Ectodermal cell (in vitro differentiated cells): Measurements from ENCODE around the gene CCDC124.

Source experiments
- H3K27ac ChIP-seq: 2 replicates; pipeline ENCODE4 v1.7.0; 2013; ENCODE audit warnings: mild to moderate bottlenecking, low read depth, low read length; ENCODE audit not compliant: insufficient read depth, poor library complexity, severe bottlenecking
- H3K27me3 ChIP-seq: 2 replicates; pipeline ENCODE4 v1.7.0; 2013; ENCODE audit warnings: mild to moderate bottlenecking, low read length; ENCODE audit not compliant: insufficient read depth, control insufficient read depth, poor library complexity, severe bottlenecking
- H3K36me3 ChIP-seq: one replicate; pipeline ENCODE4 v1.7.0; 2013; ENCODE audit warnings: low read length; ENCODE audit not compliant: control insufficient read depth, insufficient read depth
- H3K4me1 ChIP-seq: one replicate; pipeline ENCODE4 v1.7.0; 2013; ENCODE audit warnings: low read length; ENCODE audit not compliant: control insufficient read depth, insufficient read depth
- H3K4me3 ChIP-seq: 2 replicates; pipeline ENCODE4 v1.7.0; 2013; ENCODE audit warnings: low read depth, low read length, control low read depth; ENCODE audit not compliant: insufficient read depth
- H3K9me3 ChIP-seq: 2 replicates; pipeline ENCODE4 v1.7.0; 2013; ENCODE audit warnings: mild to moderate bottlenecking, low read length, moderate library complexity; ENCODE audit not compliant: control insufficient read depth
- WGBS, 2 experiments: methylation state at CpG; one replicate each; pipeline ENCODE4 v1.1.7; 2013; ENCODE audit warnings: missing lambda C conversion rate in 2 of 2; 5-methylcytosine and 5-hydroxymethylcytosine counted together

Gene CCDC124

GRCh38 chr19:17933414-17934129 lies 757 bp downstream of the CCDC124 start:
- Histone ChIP-seq H3K4me3 (peak overlapping the region; percentile 82), H3K27me3 (no peaks in the 10 kb centered on the region), H3K27ac (no peak overlapping the region), H3K9me3 (no peaks in the 10 kb centered on the region), H3K36me3 (no peaks in the 10 kb centered on the region), H3K4me1 (peaks cover 5% of the 10 kb centered on the region)
- 32 to 33% methylated on average over 19 of the region's 19 CpGs for WGBS, 2 experiments

- H3K27ac ChIP-seq, result no peak overlapping the region
- H3K9me3 ChIP-seq, result no peaks in the 10 kb centered on the region
- peaks cover 5% of the 10 kb centered on the region for H3K4me1 ChIP-seq
- peaks cover 8% of the 10 kb centered on the region for H3K36me3 ChIP-seq
- WGBS, 2 experiments, result 95% methylated on average over 21 of the region's 21 CpGs
- no peak overlapping the region for H3K4me3 ChIP-seq
- no peaks in the 10 kb centered on the region for H3K27me3 ChIP-seq
Observed at GRCh38 chr19:17936379-17936778, 3.6 kb downstream of the CCDC124 start.

GRCh38 chr19:17937371-17937900 lies 4.6 kb downstream of the CCDC124 start:
- no peaks in the 10 kb centered on the region for H3K9me3 ChIP-seq
- no peaks in the 10 kb centered on the region for H3K27me3 ChIP-seq
- peaks cover 5% of the 10 kb centered on the region for H3K4me1 ChIP-seq
- H3K4me3 ChIP-seq, result no peak overlapping the region
- 94 to 95% methylated on average over 9 of the region's 9 CpGs for WGBS, 2 experiments
- peaks cover 8% of the 10 kb centered on the region for H3K36me3 ChIP-seq
- H3K27ac ChIP-seq, result no peak overlapping the region

GRCh38 chr19:17938092-17938845 lies 5.5 kb downstream of the CCDC124 start:
- H3K27ac ChIP-seq, result no peak overlapping the region
- no peak overlapping the region for H3K4me3 ChIP-seq
- H3K36me3 ChIP-seq, result peaks cover 8% of the 10 kb centered on the region
- 60 to 68% methylated on average over 7 of the region's 7 CpGs for WGBS, 2 experiments
- no peaks in the 10 kb centered on the region for H3K9me3 ChIP-seq
- peaks cover 5% of the 10 kb centered on the region for H3K4me1 ChIP-seq
- H3K27me3 ChIP-seq, result no peaks in the 10 kb centered on the region

GRCh38 chr19:17942181-17942580 lies 9.4 kb downstream of the CCDC124 start:
- Histone ChIP-seq H3K27ac (no peak overlapping the region), H3K27me3 (no peaks in the 10 kb centered on the region), H3K36me3 (peaks cover 13% of the 10 kb centered on the region), H3K9me3 (no peaks in the 10 kb centered on the region), H3K4me1 (no peaks in the 10 kb centered on the region), H3K4me3 (no peak overlapping the region)
- WGBS, 2 experiments, result 92% methylated on average over 17 of the region's 17 CpGs

GRCh38 chr19:17942582-17943273 lies 9.9 kb downstream of the CCDC124 start:
- Histone ChIP-seq H3K27me3 (no peaks in the 10 kb centered on the region), H3K4me3 (no peak overlapping the region), H3K27ac (no peak overlapping the region), H3K9me3 (no peaks in the 10 kb centered on the region), H3K36me3 (peaks cover 13% of the 10 kb centered on the region), H3K4me1 (no peaks in the 10 kb centered on the region)
- 95 to 96% methylated on average over 40 to 41 of the region's 41 CpGs for WGBS, 2 experiments

- peaks cover under 1% of the 10 kb centered on the region for H3K4me1 ChIP-seq
- H3K4me3 ChIP-seq, result no peak overlapping the region
- no peaks in the 10 kb centered on the region for H3K9me3 ChIP-seq
- no peak overlapping the region for H3K27ac ChIP-seq
- WGBS, 2 experiments, result 91 to 94% methylated on average over 57 of the region's 57 CpGs
- peaks cover 13% of the 10 kb centered on the region for H3K36me3 ChIP-seq
- H3K27me3 ChIP-seq, result peaks cover 3% of the 10 kb centered on the region
Observed at GRCh38 chr19:17943274-17944221, 10.7 kb downstream of the CCDC124 start.

GRCh38 chr19:17944301-17944700 lies 11.5 kb downstream of the CCDC124 start:
- Histone ChIP-seq H3K27me3 (peaks cover 11% of the 10 kb centered on the region), H3K4me1 (peaks cover 8% of the 10 kb centered on the region), H3K27ac (no peak overlapping the region), H3K4me3 (no peak overlapping the region), H3K9me3 (no peaks in the 10 kb centered on the region), H3K36me3 (peaks cover 11% of the 10 kb centered on the region)
- 95 to 97% methylated on average over 4 of the region's 4 CpGs for WGBS, 2 experiments

GRCh38 chr19:17946965-17947784 lies 14.4 kb downstream of the CCDC124 start:
- H3K4me1 ChIP-seq, result peaks cover 33% of the 10 kb centered on the region
- 23 to 24% methylated on average over 29 of the region's 29 CpGs for WGBS, 2 experiments
- no peaks in the 10 kb centered on the region for H3K9me3 ChIP-seq
- H3K4me3 ChIP-seq, result peak overlapping the region; percentile 45
- peaks cover 5% of the 10 kb centered on the region for H3K36me3 ChIP-seq
- H3K27ac ChIP-seq, result peak overlapping the region; percentile 88
- H3K27me3 ChIP-seq, result peaks cover 39% of the 10 kb centered on the region
